Ishikawa (cell line): ENCODE results near the gene MR1.
A peak's percentile ranks its signal among the peaks of the same experiment; 100 is the strongest.

ENCODE experiments used
- CEBPB ChIP-seq: IDR thresholded peaks from 2 replicates; pipeline ENCODE4 v1.6.1; 2012
- CREB1 ChIP-seq: IDR thresholded peaks from 2 replicates; pipeline ENCODE4 v1.6.1; 2012; ENCODE audit warnings: low read depth
- EGR1 ChIP-seq: IDR thresholded peaks from 2 replicates; pipeline ENCODE4 v1.6.1; 2012
- EP300 ChIP-seq: IDR thresholded peaks from 2 replicates; pipeline ENCODE4 v1.6.1; 2012; ENCODE audit warnings: borderline replicate concordance
- FOXM1 ChIP-seq: IDR thresholded peaks from 2 replicates; pipeline ENCODE4 v1.6.1; 2012; ENCODE audit warnings: low read depth, borderline replicate concordance
- NFIC ChIP-seq: IDR thresholded peaks from 2 replicates; pipeline ENCODE4 v1.6.1; 2012
- RAD21 ChIP-seq: IDR thresholded peaks from 2 replicates; pipeline ENCODE4 v1.6.1; 2012; ENCODE audit warnings: low read depth
- TAF1 ChIP-seq: IDR thresholded peaks from 2 replicates; pipeline ENCODE4 v1.6.1; 2012; ENCODE audit warnings: low read depth, mild to moderate bottlenecking
- TCF12 ChIP-seq: IDR thresholded peaks from 2 replicates; pipeline ENCODE4 v1.6.1; 2012; ENCODE audit warnings: low read depth
- TEAD4 ChIP-seq: IDR thresholded peaks from 2 replicates; pipeline ENCODE4 v1.6.1; 2012
- YY1 ChIP-seq: IDR thresholded peaks from 2 replicates; pipeline ENCODE4 v1.6.1; 2012; ENCODE audit warnings: low read depth
- ZBTB7A ChIP-seq: IDR thresholded peaks from 2 replicates; pipeline ENCODE4 v1.6.1; 2012; ENCODE audit warnings: low read depth
- TF ChIP-seq, protein P1 (sequence below): IDR thresholded peaks from 2 replicates; pipeline ENCODE4 v1.6.1; 2012
- TF ChIP-seq, protein P2 (sequence below): IDR thresholded peaks from 2 replicates; pipeline ENCODE4 v1.6.1; 2012; ENCODE audit warnings: low read depth, mild to moderate bottlenecking
- TF ChIP-seq, protein P3 (sequence below): IDR thresholded peaks from 2 replicates; pipeline ENCODE4 v1.6.1; 2012

MR1 gene

DNA sequence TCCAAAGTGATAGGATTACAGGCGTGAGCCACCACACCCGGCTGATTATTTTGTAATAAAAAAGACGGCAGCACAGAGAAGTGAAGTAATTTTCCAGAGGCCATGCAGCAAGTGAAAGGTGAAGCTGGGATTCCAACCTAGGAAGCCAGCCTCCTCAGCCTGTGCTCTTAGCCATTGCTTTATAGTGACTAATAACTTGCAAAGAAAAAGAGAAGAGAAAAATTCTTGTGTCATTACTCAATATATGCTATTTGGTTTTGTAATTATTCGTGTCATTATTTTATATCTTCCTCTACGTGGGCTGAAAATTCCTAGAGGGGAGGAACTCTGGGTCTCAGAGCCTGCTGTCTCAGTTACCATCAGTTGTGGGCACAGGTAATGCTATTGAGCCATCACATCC, 53.1 kb downstream of the MR1 start:
- TF ChIP-seq, protein P1, sequence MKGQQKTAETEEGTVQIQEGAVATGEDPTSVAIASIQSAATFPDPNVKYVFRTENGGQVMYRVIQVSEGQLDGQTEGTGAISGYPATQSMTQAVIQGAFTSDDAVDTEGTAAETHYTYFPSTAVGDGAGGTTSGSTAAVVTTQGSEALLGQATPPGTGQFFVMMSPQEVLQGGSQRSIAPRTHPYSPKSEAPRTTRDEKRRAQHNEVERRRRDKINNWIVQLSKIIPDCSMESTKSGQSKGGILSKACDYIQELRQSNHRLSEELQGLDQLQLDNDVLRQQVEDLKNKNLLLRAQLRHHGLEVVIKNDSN, result no peak
- no peak for TF ChIP-seq FOXM1
- TF ChIP-seq ZBTB7A, result no peak

DNA sequence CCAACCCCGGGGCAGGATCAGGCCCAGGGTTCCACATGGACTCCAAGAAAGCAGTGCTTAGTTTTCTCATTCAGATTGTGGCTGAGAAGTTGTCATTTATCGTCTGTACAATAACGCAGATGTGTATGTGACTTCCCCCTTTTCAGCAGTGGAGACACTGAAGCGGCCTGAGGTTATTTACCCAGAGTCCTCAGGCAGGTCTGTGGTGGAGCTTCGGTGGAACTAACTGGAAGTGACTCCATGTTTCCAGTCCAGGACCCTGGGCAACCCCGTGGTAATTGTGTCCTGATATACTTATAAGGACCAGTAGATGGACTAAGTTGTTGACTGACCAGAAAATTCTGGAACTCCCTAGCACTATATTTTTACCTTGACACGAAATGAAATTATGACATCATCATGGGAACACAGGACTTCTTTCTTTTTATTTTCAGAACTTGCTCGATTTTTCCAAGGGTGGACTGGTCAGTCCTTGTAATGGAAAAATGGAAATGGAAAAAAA, 53.7 kb downstream of the MR1 start:
- TF ChIP-seq EGR1 (no peak), TCF12 (no peak), ZBTB7A (no peak), FOXM1 (no peak), YY1 (no peak), CREB1 (no peak), CEBPB (no peak), TEAD4 (no peak), NFIC (no peak), EP300 (no peak), TAF1 (no peak), RAD21 (no peak)
- TF ChIP-seq, protein P1, result no peak
- TF ChIP-seq, protein P2, sequence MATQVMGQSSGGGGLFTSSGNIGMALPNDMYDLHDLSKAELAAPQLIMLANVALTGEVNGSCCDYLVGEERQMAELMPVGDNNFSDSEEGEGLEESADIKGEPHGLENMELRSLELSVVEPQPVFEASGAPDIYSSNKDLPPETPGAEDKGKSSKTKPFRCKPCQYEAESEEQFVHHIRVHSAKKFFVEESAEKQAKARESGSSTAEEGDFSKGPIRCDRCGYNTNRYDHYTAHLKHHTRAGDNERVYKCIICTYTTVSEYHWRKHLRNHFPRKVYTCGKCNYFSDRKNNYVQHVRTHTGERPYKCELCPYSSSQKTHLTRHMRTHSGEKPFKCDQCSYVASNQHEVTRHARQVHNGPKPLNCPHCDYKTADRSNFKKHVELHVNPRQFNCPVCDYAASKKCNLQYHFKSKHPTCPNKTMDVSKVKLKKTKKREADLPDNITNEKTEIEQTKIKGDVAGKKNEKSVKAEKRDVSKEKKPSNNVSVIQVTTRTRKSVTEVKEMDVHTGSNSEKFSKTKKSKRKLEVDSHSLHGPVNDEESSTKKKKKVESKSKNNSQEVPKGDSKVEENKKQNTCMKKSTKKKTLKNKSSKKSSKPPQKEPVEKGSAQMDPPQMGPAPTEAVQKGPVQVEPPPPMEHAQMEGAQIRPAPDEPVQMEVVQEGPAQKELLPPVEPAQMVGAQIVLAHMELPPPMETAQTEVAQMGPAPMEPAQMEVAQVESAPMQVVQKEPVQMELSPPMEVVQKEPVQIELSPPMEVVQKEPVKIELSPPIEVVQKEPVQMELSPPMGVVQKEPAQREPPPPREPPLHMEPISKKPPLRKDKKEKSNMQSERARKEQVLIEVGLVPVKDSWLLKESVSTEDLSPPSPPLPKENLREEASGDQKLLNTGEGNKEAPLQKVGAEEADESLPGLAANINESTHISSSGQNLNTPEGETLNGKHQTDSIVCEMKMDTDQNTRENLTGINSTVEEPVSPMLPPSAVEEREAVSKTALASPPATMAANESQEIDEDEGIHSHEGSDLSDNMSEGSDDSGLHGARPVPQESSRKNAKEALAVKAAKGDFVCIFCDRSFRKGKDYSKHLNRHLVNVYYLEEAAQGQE, result no peak
- TF ChIP-seq, protein P3, sequence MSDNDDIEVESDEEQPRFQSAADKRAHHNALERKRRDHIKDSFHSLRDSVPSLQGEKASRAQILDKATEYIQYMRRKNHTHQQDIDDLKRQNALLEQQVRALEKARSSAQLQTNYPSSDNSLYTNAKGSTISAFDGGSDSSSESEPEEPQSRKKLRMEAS, result no peak

DNA sequence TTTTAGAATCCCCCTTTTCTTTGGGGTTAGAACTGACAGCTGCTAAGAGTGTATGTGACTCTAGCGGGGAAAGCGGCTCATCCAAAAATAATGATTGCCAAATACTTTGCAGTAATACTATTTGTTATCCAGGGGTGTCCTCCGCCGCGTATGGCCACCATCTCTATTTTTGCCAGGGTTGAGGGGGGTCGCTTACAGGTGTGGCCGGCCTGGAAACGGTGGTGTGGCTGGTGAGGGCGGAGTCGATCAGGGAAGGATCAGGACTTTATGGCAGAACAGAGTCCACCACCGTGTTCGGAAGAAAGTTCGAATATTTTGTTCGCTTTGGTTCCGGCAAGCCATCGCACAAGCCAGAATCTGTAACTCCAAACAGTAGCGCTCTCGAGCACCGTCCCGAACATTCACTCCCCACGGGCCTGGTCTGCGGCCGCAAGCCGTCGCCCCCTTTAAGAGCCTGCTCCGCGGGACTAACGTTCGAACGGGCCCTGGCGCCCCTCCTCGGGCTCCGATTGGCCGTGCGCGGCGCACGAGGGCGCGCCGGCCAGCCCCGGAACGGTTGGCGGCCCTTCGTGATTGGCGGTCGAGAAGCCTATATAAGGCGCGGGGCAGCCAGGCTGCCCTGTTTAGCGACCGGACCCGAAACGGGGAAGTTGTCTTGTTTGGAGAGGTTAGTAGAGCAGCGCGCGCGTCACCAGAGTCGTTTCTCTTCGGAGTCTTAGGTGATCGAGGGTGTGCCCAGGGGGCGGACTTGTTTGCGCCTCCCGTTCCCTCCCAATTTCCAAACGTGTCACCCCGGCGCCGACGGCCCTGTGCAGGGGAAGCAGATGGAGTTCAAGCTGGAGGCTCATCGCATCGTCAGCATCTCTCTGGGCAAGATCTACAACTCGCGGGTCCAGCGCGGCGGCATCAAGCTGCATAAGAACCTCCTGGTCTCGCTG, 54.6 kb downstream of the MR1 start, which contains the start of gene IER5:
IER5 (plus strand) TSS at position 622 of the 938 bp plus-strand sequence; CDS start at position 825, 203 bp downstream.
- peak; percentile 47; the same call in 1 of the 2 replicates for TF ChIP-seq EP300
- no peak for TF ChIP-seq YY1
- no peak for TF ChIP-seq TCF12
- TF ChIP-seq, protein P1, result peak; percentile 84
- TF ChIP-seq ZBTB7A, result no peak
- TF ChIP-seq FOXM1, result peak; percentile 67; the same call in 1 of the 2 replicates
- TF ChIP-seq TEAD4, result peak; percentile 58; the same call in 1 of the 2 replicates
- no peak for TF ChIP-seq CEBPB
- TF ChIP-seq CREB1, result no peak
- TF ChIP-seq TAF1, result peak; percentile 95
- TF ChIP-seq NFIC, result no peak; the same call in 1 of the 2 replicates
- no peak for TF ChIP-seq EGR1
- TF ChIP-seq, protein P3, result peak; percentile 88
- TF ChIP-seq, protein P2, result no peak
- no peak; the same call in 1 of the 2 replicates for TF ChIP-seq RAD21

DNA sequence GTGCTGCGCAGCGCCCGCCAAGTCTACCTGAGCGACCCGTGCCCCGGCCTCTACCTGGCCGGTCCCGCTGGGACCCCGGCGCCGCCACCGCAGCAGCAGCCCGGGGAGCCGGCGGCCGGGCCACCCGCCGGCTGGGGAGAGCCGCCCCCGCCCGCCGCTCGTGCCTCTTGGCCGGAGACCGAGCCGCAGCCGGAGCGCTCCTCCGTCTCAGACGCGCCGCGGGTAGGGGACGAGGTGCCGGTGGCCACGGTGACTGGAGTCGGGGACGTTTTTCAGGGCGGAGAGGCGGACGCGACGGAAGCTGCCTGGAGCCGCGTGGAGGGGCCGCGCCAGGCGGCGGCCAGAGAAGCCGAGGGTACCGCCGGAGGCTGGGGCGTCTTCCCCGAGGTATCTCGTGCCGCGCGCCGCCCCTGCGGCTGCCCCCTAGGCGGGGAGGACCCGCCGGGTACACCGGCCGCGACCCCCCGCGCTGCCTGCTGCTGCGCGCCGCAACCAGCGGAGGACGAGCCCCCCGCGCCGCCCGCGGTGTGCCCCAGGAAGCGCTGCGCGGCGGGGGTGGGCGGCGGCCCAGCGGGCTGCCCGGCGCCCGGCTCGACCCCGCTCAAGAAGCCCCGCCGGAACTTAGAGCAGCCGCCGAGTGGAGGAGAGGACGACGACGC, 55.4 kb downstream of the MR1 start:
- TF ChIP-seq ZBTB7A, result peak; percentile 33; the same call in 1 of the 2 replicates
- TF ChIP-seq EP300, result no peak
- TF ChIP-seq FOXM1, result no peak
- no peak for TF ChIP-seq TAF1
